GM23248 (cell line): ENCODE results near the gene LENG9. TPM values are rescaled to one million over a fixed set of nuclear protein-coding genes. Genes with fewer than 3 reads are reported as not detected.

Source experiments
- DNase-seq: peaks from one replicate; pipeline ENCODE4 v3.0.0-alpha.2; 2015
- H2AFZ ChIP-seq: fragments of 200-600 bp; sonication (generic); 2 replicates; pipeline ENCODE4 v1.6.1; 2016; ENCODE audit warnings: antibody characterized with exemption
- H3F3A ChIP-seq: fragments of 200-600 bp; sonication (generic); 2 replicates; pipeline ENCODE4 v1.6.1; 2016; ENCODE audit warnings: mild to moderate bottlenecking, antibody characterized with exemption, mixed run types; ENCODE audit not compliant: insufficient read depth
- H3K27ac ChIP-seq: fragments of 200-600 bp; sonication (generic); 2 replicates; pipeline ENCODE4 v1.5.1; 2016; ENCODE audit warnings: mild to moderate bottlenecking
- H3K27me3 ChIP-seq: fragments of 200-600 bp; sonication (generic); replicated peaks from 2 replicates; pipeline ENCODE4 v1.6.1; 2016; ENCODE audit warnings: mild to moderate bottlenecking; ENCODE audit not compliant: insufficient read depth
- H3K36me3 ChIP-seq: fragments of 200-600 bp; sonication (generic); 2 replicates; pipeline ENCODE4 v1.6.1; 2016; ENCODE audit warnings: low read depth, mild to moderate bottlenecking
- H3K4me1 ChIP-seq: fragments of 200-600 bp; sonication (generic); 2 replicates; pipeline ENCODE4 v1.6.1; 2016; ENCODE audit warnings: mild to moderate bottlenecking; ENCODE audit not compliant: insufficient read depth
- H3K4me2 ChIP-seq: fragments of 200-600 bp; sonication (generic); one replicate; pipeline ENCODE4 v1.6.1; 2016; ENCODE audit warnings: mild to moderate bottlenecking; ENCODE audit not compliant: unreplicated experiment
- H3K4me3 ChIP-seq: fragments of 200-600 bp; sonication (generic); 2 replicates; pipeline ENCODE4 v1.5.1; 2016; ENCODE audit warnings: mild to moderate bottlenecking
- H3K79me2 ChIP-seq: fragments of 200-600 bp; sonication (generic); 2 replicates; pipeline ENCODE4 v1.6.1; 2016; ENCODE audit warnings: mild to moderate bottlenecking; ENCODE audit not compliant: insufficient read depth
- H3K9ac ChIP-seq: fragments of 200-600 bp; sonication (generic); 2 replicates; pipeline ENCODE4 v1.6.1; 2016; ENCODE audit warnings: mild to moderate bottlenecking
- H3K9me2 ChIP-seq: fragments of 200-600 bp; sonication (generic); 2 replicates; pipeline ENCODE4 v1.6.1; 2016; ENCODE audit warnings: mixed run types, mild to moderate bottlenecking, moderate library complexity; ENCODE audit not compliant: insufficient read depth
- H3K9me3 ChIP-seq: fragments of 200-600 bp; sonication (generic); one replicate; pipeline ENCODE4 v1.6.1; 2017; ENCODE audit warnings: low read depth
- H4K20me1 ChIP-seq: fragments of 200-600 bp; sonication (generic); 2 replicates; pipeline ENCODE4 v1.6.0; 2016; ENCODE audit not compliant: insufficient read depth
- EZH2 ChIP-seq: fragments of 200-600 bp; sonication (generic); IDR thresholded peaks from 2 replicates; pipeline ENCODE4 v1.6.1; 2018; ENCODE audit warnings: antibody characterized with exemption, mild to moderate bottlenecking; ENCODE audit not compliant: insufficient read depth, poor library complexity, severe bottlenecking
- EZH2phosphoT487 ChIP-seq: fragments of 200-600 bp; sonication (generic); IDR thresholded peaks from 2 replicates; pipeline ENCODE4 v1.6.1; 2018; ENCODE audit warnings: antibody characterized with exemption, moderate library complexity, mild to moderate bottlenecking, low read depth; ENCODE audit not compliant: insufficient read depth
- WGBS, 2 experiments: methylation state at CpG; one replicate each; pipeline ENCODE4 v1.1.6; 2015 to 2017; ENCODE audit warnings: low lambda C conversion rate in 2 of 2, low coverage in 1 of 2; ENCODE audit errors: missing lambda C conversion rate in 2 of 2; 5-methylcytosine and 5-hydroxymethylcytosine counted together
- in situ Hi-C: fragments of 300-500 bp; cut with MboI; formaldehyde crosslinking; loops from 2 replicates; pipeline ENCODE4 v1.15.0; 2020
- polyA plus RNA-seq: library from polyadenylated mRNA; unstranded; fragments of >200 nt; fragmentation: Nextera tagmentation; extraction: Ambion mirVana; gene quantifications from 2 replicates; pipeline ENCODE4 v1.2.1, GENCODE V29; 2016
- total RNA-seq: library from RNA; depleted of rRNA; stranded (reverse); fragments of >200 nt; shearing (Covaris generic); gene quantifications from 2 replicates; pipeline ENCODE4 v1.2.3, GENCODE V29; 2014

LENG9 gene
- total and polyA plus RNA-seq, 2 experiments from 2014 or later, result 0.41 to 13.5 TPM

DNA sequence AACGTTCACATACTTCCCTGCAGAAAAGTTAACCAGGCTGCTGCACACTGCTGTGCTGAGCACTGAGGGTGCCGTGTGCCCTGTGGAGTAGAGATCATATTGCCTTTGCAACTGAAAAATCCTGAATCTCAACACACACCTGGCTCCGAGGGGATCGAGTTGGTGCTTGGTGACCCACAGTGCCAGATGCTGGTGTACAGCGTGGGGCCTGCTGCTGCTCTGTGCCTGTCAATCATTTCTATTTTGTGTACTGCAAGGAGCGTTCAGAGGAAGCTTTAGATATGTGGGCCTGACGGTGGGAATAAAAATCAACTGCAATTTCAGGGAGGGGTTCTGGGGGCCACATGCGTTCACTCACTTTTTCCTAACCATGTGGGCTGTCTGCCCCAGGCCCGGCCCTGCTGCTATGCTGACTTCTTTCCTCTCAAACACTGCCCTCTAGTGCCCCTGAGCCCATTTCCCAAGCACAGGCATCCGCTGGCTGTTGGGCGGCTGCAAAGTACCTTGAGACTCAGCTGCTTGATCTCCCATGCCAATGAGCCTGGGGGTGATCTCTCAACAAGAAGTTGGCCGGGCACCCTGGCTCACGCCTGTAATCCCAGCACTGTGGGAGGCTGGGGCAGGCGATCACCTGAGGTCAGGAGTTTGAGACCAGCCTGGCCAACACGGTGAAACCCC lies 24.3 kb downstream of the LENG9 start:
- no peak overlapping the region for H3K27ac ChIP-seq
- H3F3A ChIP-seq, result no peaks in the 10 kb centered on the region
- H3K36me3 ChIP-seq, result peaks cover 4% of the 10 kb centered on the region; the same call in 1 of the 2 replicates
- H3K27me3 ChIP-seq, result no peaks in the 10 kb centered on the region
- TF ChIP-seq EZH2, result no peak
- TF ChIP-seq EZH2phosphoT487, result no peak
- no peaks in the 10 kb centered on the region for H4K20me1 ChIP-seq
- no peak overlapping the region for H3K4me3 ChIP-seq
- in situ Hi-C loops, result no loop called here
- 53 to 67% methylated on average over 15 of the region's 15 CpGs for whole genome bisulfite sequencing, 2 experiments
- no peaks in the 10 kb centered on the region for H3K9me2 ChIP-seq
- no peaks in the 10 kb centered on the region for H3K4me1 ChIP-seq
- H3K9ac ChIP-seq, result no peak overlapping the region
- DNase-seq, result peak; percentile 52
- no peak overlapping the region for H3K4me2 ChIP-seq
- peaks cover 31% of the 10 kb centered on the region for H3K79me2 ChIP-seq
- no peak overlapping the region for H2AFZ ChIP-seq
- H3K9me3 ChIP-seq, result no peaks in the 10 kb centered on the region

DNA sequence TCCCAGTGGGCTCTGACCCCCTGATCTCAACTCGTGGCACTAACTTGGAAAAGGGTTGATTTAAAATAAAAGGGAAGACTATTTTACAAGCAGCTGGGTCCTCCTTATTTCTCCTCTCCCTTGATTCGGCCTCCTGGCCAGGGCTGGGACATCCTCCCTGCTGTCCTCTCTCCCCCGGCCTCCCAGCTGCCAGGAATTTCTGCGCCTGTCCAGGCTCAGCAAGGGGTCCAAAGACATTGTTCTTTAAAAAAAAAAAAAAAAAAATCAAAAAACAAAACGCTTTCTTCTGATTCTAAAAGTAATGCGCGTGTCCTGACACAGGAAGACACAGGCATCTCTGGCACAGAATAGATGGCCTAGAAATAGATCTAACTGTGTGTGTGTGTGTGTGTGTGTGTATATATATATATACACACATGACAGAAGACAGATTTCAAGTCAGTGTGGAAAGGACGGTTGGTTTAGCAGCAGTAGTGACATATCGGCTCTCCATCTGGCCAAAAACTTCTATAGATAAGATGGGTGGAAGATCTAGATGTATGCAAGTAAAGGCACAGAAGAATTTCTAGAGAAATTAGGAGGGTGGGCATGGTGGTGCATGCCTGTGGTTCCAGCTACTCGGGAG lies 26.8 kb downstream of the LENG9 start:
- no peak overlapping the region for H3K4me2 ChIP-seq
- H3K27me3 ChIP-seq, result no peaks in the 10 kb centered on the region
- H3K79me2 ChIP-seq, result peaks cover 16% of the 10 kb centered on the region
- H3F3A ChIP-seq, result no peaks in the 10 kb centered on the region
- no peak overlapping the region for H3K4me3 ChIP-seq
- H3K9ac ChIP-seq, result no peak overlapping the region
- H3K27ac ChIP-seq, result no peak overlapping the region
- no peaks in the 10 kb centered on the region for H3K9me3 ChIP-seq
- no peaks in the 10 kb centered on the region; the same call in 1 of the 2 replicates for H3K36me3 ChIP-seq
- H4K20me1 ChIP-seq, result no peaks in the 10 kb centered on the region
- no peak for DNase-seq
- in situ Hi-C loops, result no loop called here
- no peak overlapping the region for H2AFZ ChIP-seq
- WGBS, 2 experiments, result 85 to 88% methylated on average over 10 of the region's 10 CpGs
- H3K4me1 ChIP-seq, result no peaks in the 10 kb centered on the region
- TF ChIP-seq EZH2phosphoT487 (no peak), EZH2 (no peak)
- H3K9me2 ChIP-seq, result no peaks in the 10 kb centered on the region

DNA sequence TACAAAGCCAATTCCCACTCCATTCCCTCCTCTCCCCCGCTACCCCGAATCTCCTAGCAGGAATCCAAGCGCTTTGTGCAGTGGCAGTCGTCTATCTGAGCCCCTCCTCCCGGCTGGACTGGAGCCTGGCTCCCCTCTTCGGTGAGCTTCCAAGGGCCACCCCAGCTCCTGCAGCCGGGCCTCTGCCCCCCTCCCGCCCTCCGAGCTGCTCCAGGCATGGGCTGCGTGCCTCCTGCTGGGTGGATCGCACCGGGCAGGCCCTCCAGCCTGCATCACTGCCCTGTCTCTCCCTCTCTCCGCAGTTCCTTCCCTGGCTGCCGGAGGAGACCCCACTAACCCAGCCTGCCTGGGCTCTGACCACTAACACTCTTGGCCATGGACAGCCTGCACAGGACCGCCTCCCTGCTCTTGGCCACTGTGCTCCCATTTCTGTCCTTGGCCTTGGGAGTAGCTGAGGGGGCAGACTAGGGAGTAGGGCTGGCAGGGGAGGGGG lies 27.5 kb downstream of the LENG9 start:
- Histone ChIP-seq H4K20me1 (no peaks in the 10 kb centered on the region), H3K79me2 (peaks cover 9% of the 10 kb centered on the region), H3K4me2 (no peak overlapping the region), H3K36me3 (no peaks in the 10 kb centered on the region), H3K9me3 (no peaks in the 10 kb centered on the region), H3K9ac (no peak overlapping the region), H3K9me2 (no peaks in the 10 kb centered on the region), H3K4me1 (no peaks in the 10 kb centered on the region), H3K27ac (no peak overlapping the region), H3F3A (no peaks in the 10 kb centered on the region), H2AFZ (no peak overlapping the region), H3K4me3 (no peak overlapping the region), H3K27me3 (no peaks in the 10 kb centered on the region)
- no peak for DNase-seq
- 31 to 33% methylated on average over 12 to 15 of the region's 15 CpGs for WGBS, 2 experiments
- TF ChIP-seq EZH2phosphoT487 (no peak), EZH2 (no peak)
- in situ Hi-C loops, result no loop called here

DNA sequence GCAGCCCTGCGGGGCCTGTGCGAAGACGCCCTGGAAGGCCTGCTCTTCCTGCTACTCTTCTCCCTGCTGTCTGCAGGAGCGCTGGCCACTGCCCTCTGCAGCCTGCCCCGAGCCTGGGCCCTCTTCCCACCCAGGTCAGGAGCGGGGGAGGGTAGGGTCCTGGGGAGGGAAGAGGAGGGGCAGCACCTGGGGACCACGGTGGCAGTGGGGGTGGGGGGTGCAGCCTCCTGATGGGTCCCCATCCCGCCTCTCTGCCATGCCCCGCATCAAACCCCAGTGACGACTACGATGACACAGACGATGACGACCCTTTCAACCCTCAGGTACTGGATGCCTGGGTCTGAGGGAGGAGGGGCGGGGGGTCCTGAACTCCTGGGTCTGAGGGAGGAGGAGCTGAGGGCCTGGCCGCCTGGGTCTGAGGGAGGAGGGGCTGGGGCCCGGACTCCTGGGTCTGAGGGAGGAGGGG lies 28.0 kb downstream of the LENG9 start:
- Histone ChIP-seq H3K79me2 (peaks cover 5% of the 10 kb centered on the region), H3F3A (no peaks in the 10 kb centered on the region), H3K4me3 (no peak overlapping the region), H3K9me3 (no peaks in the 10 kb centered on the region), H3K27ac (no peak overlapping the region), H3K36me3 (no peaks in the 10 kb centered on the region), H4K20me1 (no peaks in the 10 kb centered on the region), H3K9me2 (no peaks in the 10 kb centered on the region), H3K27me3 (no peaks in the 10 kb centered on the region), H3K4me2 (no peak overlapping the region), H2AFZ (no peak overlapping the region), H3K4me1 (no peaks in the 10 kb centered on the region), H3K9ac (no peak overlapping the region)
- WGBS, 2 experiments, result 27 to 32% methylated on average over 5 to 16 of the region's 16 CpGs
- no peak for DNase-seq
- in situ Hi-C loops, result no loop called here
- TF ChIP-seq EZH2 (no peak), EZH2phosphoT487 (no peak)
